Mucosa of gallbladder (tissue), 1 donor: ENCODE data around the gene PDZRN4. TPM values are rescaled to one million over a fixed set of nuclear protein-coding genes. Genes with fewer than 3 reads are reported as not detected.
"Not testable (repeated sequence)": the region's sequence is repeated elsewhere in the genome, so short reads cannot be mapped to it uniquely, and the experiment has no call there.

Source experiments
- DNase-seq: peaks from one replicate; pipeline ENCODE4 v3.0.0-alpha.2; 2020; ENCODE audit warnings: low spot score
- total RNA-seq: library from RNA; stranded (reverse); gene quantifications from one replicate; pipeline ENCODE4 v1.2.1, GENCODE V29; 2021
- donor health status: DM: no; HTN: no; CAD: no.

PDZRN4 gene
- total RNA-seq = 10.6 TPM

GRCh38 chr12:41188058-41188840 lies at the start of gene PDZRN4:
Gene PDZRN4 (plus strand): TSS chr12:41188320.
- DNase-seq = no peak

GRCh38 chr12:41140117-41140516 lies 48.0 kb upstream of the PDZRN4 start:
- DNase-seq = no peak

DNA sequence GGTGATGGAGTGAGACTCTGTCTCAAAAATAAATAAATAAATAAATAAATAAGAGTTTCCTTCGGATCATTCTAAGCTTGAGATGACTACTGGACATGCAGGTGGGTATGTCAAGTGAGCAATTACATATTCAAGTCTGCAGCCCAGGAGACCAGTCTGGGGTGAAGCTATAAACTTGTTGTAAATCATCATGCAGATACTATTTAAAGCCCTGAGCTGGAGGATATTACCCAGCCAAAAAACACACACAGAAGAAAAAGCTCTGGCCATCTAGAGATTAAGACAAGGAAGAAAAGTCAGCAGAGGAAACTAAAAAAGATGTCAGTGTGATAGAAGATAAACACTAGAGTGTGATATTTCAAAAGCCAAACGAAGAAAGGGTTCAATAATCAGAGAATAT lies 47.0 kb upstream of the PDZRN4 start:
- no peak for DNase-seq

DNA sequence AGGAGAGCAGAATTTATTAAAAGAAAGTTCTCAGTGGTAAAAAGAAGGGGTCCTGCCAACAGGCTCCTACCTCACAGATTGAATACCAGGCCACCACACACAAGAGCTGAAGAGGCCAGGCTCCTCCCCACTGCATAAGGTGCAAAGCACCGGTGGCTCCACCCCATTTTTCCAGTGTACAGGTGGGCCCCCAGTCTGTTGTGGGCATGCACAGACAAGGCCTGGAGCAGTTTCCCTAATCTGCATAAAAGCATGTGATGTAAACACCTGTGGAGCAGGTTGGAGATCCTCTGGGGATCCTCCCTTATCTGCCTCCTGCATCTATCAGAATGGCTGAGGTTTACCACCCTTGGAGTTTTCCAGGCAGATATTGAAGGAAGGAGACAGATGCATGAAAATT lies 45.7 kb upstream of the PDZRN4 start:
- no peak for DNase-seq

- no peak for DNase-seq
These were observed 36.3 kb upstream of the PDZRN4 start for GRCh38 chr12:41151793-41152192.

- DNase-seq = no peak
These were observed 25.7 kb upstream of the PDZRN4 start for GRCh38 chr12:41162461-41162860.

DNA sequence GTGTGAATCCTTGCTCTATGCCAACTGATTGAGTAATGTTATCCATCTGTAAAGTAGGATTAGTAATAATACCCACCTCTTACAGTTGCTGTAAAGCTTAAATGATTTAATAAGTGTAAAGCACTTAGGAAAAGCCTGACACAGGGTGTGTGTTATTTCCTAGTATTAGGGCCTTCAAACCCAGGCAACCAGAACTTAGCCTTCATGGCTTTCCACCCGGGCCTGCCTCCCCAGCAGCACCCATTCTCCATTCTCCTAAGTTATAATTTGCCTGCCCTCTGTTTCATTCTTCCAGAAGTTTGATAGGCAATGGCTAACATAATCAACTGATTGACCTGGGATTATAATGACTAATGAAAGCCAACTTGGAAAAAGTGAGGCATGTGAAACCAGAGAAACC lies 20.4 kb upstream of the PDZRN4 start:
- DNase-seq = no peak

- no peak for DNase-seq
These were observed 13.5 kb upstream of the PDZRN4 start for GRCh38 chr12:41174602-41175001.

GRCh38 chr12:41179507-41179906 lies 8.6 kb upstream of the PDZRN4 start:
- DNase-seq = not testable (repeated sequence)

DNA sequence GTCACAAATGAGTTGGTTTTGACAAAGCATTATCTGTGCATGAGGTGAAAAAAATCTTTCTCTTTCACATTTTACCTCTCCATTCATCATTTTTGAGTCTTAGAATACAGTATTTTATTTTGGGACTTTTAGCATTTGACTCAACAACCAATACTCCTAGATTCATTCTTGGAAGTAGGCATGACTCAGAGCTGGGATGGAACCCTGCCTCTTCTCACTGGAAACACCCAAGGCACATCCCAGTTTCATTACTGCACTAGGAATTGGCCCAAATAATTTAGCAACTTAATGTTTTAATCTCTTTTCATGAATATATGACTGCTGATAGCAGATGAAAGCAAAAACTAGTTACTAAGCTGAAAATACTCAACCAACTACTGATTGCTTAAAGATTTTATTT lies 3.3 kb upstream of the PDZRN4 start:
- DNase-seq = no peak

DNA sequence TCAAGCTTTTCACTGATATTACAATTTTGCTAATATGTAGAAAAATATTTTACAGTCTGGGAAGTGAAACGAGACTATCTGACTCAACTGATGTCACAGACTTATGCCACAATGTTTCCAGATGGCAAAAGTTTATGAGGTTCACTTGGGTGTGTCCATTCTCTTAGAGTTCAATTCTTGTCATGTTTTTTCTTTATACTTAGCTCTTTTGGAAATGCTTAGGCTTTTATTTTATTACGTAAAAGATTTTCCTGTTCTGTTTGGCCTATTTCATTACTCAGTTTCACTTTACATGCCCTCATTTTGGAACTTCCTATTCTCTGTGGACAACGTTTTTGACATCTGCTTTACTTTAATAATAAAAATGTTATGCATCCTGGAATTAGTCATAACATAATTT lies 2.1 kb upstream of the PDZRN4 start:
- no peak for DNase-seq

DNA sequence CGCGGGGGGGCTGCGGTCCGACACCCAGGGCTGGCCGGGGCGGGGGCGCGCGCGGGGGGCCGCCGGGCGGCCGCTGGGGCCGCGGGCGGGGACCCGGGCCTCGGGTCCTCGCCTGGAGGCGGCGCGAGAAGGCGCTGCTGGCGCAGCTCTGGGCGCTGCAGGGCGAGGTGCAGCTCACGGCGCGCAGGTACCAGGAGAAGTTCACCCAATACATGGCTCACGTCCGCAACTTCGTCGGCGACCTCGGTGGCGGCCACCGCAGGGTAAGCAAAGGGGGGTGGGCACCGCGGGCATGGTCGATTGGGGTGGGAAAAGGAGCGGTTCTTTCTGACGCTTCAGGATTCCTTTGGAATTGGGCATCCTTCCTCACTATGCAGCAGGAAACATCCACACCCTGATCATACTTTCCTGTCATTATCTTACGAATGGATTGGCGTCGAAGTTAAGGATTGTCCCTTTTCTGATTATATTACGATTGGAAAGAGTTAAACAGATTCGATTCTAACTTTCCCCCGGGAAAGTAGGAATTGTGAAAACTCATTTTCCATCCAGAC lies 798 bp downstream of the PDZRN4 start:
- no peak for DNase-seq

- DNase-seq = peak; percentile 40
These were observed 1.5 kb downstream of the PDZRN4 start for GRCh38 chr12:41189395-41190251.

DNA sequence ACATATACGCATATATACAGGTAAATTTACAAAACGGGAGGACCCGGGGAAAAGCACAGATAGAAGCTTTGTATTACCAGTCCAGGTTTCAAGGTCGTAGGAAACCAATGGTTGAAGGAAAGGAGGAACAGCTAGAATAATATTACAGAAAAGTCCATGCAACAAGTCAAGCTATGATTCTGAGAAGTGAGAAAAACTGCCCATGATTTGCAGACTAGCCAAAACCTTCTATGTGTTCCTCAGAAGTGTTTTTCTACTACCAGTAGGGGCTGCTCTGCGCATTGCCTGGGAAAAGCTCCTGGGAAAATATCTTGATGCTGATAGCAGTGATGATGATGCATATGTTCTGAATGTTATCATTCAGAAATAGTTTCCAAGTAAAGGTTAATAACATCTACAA lies 2.2 kb downstream of the PDZRN4 start:
- no peak for DNase-seq

DNA sequence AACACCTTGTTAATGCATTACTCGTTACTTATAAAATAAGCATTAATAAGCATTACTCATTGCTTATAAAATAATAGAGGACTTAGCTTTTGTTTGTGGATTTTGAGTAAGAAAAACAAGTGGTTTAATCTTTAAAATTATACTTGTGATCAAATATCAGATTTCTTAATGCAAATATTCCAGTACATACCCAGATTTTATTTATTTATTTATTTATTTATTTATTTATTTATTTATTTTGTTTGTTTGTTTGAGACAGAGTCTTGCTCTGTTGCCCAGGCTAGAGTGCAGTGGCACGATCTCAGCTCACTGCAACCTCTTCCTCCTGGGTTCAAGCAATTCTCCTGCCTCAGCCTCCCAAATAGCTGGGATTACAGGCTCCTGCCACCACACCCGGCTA lies 3.4 kb downstream of the PDZRN4 start:
- not testable (repeated sequence) for DNase-seq

DNA sequence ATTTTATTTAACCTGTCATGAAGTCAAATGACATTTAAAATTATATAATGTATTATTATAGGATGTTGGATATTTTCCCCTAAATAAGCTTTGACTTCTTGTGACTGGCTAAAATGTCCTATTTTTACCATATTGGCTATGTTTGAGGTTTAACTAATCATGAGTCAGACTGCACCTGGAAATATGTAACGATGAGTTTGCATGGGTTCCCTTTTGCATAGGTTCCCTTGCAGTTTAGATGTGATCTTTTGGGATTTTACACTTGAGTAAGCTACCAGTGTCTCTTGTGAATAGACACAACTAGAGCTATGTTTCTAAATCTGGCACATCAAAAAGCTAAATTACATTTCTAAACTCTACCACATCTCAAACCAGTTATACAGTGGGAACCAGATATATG lies 5.2 kb downstream of the PDZRN4 start:
- DNase-seq = no peak

DNA sequence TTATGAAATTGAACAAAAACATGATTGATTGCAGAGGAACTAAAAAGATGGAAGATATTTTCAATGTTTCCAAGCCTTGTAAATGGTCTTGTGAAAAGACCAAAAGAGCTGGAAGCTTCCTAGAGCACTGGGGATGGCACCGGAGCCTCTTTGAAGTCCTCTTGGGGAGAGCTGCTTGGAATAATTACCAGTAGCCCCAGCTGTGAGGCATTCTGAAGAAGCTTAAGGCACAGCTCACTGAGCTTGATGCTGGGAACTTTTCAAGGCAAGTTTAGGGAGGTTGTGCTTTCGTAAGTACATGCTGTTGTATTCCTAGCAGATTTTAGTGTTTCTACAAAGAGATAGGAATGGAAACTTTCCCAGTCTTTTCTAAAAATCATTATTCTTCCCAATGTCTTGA lies 13.9 kb downstream of the PDZRN4 start:
- no peak for DNase-seq

- no peak for DNase-seq
These were observed 17.1 kb downstream of the PDZRN4 start for GRCh38 chr12:41205070-41205709.

DNA sequence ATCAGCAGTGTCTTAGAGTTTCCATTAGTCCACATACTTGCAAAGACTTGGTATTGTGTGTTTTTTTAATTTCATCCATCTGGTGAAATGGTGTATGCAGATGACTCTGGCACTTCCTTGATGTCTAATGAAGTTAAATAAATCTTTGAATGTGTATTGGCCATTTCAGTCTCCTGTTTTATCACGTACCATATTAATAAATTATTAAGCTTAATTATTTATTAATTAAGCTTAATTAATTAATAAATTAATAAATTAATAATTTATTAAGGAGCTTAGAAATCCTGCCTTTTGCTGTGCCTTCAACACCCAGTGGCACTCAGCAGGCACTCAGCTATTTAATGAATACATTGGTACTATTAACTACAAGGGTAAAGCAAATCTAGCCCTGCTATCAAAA lies 18.2 kb downstream of the PDZRN4 start:
- DNase-seq = no peak

DNA sequence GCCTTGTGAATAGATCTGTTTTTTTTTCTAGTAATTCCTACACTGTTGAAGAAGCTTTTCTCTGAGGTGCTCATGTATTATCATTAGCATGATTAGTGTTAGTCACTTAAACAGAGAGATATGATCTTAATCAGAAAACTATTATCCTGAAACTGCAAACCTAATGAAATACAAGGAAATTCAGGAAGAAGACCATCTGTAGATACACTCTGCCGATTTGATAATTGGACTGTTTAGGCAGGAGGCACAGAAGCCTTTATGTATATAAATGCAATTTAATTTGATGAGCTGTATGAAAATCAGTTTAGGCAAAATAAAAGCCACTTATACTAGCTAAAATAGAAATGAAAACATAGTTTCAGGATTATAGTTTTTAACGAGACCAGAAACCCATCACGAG lies 23.3 kb downstream of the PDZRN4 start:
- DNase-seq = no peak

DNA sequence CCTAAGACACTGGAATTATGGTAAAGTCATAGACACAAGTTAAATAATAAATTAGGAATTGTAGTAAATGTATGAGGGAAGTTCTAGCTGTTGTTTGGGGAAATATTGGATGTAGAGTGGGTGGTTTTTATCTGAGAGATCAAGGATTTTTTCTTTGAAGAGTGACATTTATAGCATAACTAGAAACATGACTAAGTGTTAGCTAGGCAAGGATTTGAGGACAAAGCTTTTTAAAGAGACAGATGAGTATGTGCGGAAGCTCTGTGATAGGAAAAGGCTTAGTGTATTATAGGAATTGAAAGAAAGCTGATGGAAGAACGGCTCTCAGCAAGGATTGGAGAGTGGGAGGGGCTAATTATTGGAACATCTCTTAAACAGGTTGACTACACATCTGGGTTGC lies 24.5 kb downstream of the PDZRN4 start:
- no peak for DNase-seq

DNA sequence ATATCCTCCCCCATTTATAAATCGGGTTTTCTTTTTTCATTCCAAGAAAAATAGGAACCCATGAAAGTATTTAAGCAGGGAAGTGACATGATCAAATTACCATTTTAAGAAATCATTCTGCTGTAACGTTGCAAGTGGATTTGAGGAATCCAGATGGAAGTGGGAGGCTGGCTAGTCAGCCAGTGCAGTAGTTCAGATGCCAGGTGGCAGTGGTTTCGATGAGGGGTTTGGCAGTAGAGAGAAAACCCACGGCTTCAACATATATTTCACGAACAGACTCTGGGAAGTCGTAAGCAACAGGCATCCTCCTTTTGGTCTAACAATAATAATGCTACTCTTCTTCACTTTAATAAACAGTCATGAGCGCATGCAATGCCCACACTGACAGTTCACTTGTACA lies 25.0 kb downstream of the PDZRN4 start:
- no peak for DNase-seq
